ENCODE measurements around the gene FUS.
A peak's percentile ranks its signal among the peaks of the same experiment; 100 is the strongest.
"Not testable (repeated sequence)": the region's sequence is repeated elsewhere in the genome, so short reads cannot be mapped to it uniquely, and the experiment has no call there.

Gene FUS

DNA sequence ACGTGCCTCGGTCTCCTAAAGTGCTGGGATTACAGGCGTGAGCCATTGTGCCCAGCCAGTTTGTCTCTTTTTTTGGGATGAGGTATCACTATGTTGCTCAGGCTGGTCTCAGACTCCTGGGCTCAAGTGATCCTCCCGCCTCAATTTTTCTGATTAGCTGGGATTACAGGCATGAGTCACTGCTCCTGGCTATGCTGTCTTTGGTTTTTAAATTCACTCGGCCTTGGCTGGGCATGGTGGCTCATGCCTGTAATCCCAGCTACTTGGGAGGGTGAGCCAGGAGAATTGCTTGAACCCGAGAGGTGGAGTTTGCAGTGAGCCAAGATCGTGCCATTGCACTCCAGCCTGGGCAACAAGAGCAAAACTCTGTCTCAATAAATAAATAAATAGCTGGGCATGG lies 35.5 kb upstream of the FUS start:
- DNase-seq: not testable (repeated sequence)

DNA sequence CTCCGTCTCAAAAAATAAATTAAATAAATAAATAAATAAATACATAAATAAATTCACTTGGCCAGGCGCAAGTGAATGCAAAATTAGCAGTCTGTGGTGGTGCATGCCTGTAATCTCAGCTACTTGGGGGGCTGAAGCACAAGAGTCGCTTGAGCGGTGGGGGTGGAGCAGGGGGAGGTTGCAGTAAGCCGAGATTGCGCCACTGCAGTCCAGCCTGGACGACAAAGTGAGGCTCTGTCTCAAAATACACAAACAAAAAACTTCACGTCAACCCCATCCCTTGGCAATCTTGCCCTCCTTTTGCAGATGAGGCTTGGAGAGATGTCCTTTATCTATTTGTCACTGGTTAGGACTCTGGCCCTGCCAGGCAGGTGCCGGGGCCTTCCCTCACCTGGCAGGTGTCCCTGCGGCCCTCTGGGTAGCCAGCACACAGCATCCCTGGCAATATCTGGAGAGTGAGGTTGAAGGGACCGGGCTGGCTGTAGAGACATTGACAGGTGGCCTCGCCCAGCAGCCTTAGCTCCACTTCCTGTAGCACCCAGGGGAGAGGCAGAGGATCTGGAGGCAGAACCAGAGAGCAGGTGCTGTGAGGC lies 34.4 kb upstream of the FUS start:
- peak in 1 of 3 experiments; percentile 12 for DNase-seq

DNA sequence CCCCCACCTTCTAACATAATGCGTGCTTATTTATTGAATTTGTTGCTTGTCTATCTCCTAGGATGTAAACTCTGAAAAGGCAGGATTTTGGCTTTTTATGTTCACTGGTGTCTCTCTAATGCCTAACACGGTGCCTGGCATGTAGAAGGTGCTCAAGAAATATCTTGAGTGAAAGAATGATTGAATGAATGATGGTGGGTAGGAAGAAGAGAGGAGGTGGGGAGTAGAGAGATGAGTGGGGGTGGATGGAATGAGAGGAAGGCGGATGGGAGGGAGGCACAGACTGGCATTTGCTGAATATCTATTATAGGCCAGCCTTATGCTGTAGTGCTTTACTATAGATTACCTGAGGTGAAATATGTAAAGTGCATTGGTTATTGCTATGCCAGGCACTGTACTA lies 32.4 kb upstream of the FUS start:
- no peak for DNase-seq

DNA sequence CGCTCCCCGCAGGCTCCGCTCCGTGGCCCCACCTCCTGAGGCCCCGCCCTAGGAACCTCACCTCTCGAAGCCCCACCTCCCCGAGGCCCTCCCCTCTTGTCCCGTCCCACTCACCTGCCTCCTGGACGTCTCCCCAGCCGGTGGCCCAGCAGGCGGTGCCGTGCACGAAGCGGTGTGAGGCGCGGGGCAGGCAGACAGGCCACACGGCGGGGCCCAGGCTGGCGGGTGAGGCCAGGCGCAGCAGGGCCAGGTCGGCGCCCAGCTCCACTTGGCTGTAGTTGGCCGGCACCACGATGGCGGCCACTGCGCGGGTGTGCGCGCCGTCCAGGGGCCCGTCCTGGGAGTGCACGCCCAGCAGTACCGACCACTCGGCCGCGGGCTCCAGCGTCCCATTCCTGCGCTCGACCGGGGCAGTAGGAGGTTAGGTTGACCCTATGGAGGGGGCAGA lies 31.6 kb upstream of the FUS start:
- no peak for DNase-seq

DNA sequence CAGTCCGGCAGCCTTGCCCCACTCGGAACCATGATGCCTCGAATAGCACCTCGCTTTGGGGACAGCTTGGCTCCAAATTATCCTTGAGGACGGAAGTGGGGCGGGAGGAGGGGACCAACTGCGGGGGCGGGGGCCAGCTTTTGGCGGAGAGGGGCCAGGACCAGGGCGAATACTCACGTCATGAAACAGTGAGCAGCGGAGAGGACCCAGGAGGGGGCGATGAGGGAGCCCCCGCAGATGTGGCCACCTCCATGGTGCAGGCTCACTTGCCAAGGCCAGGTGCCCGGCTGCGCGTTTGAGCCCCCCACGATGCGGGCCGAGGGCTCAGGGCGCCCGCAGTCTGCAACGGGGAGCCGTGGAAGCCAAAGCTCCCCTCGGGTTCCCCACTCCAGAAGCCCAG lies 31.0 kb upstream of the FUS start:
- DNase-seq: no peak

DNA sequence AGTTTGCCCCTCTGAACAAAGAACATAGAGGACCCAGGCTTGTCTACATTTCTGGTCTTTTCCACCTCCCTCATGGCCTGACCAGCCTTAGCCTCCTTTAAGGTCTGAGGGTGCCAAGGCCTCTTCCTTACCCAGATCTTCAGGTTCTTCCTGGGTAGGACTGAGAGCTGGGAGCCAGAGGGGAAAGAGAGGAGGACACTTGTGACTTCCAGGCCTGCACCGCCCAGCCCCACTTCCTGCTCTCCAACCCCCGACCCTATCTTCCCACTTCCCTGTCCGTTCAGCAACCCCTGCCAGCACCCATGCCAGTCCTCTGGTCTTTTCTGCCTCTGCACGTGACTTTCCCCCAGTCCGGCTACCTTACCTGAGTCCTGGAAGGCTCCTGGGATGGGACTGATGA lies 30.6 kb upstream of the FUS start:
- DNase-seq: no peak

DNA sequence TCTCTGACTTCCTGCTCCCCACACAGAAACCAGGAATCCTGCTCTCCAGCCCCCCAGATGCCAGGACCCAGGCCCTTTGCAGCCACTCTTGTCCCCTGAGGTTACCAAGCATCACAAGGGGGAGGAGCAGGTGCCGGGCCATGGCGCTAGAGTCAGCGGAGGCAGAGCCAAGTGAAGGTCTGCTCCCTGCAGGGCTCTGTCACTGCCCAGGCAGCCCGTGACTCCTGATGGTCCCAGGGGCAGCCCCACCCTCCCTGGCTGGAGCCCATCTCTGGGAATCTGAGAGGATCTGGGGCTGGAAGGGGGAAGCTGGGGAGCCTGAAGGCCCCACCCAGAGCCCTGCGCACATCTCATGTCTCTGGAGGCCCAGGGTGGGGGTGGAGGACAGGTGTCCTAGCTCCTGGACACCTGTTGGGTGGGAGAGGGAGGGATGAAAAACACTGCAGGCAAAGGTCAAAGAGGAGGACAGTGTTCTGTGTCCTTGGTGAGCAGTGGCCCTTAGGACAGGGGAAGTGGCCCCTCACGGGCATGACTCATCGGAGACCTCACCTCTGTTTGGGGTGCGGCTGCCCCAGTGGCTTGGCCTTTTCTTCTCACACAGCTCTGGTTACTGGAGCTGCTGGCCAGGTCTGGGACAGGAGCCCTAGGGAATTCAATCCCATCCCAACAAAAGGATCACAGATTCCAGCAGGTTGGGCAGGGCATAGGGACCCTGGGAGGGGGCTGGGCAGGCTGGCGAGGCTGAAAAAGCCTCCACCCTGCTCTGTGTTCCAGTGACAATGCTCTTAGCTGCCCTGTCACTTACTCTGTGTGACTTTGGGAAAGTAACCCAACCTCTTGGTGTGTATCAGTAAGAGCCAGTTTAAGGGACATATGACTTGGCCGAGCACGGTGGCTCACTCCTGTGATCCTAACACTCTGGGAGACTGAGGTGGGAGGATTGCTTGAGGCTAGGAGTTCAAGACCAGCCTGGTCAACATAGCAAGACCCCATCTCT lies 29.7 kb upstream of the FUS start, which contains the start of gene PRSS36:
TSS of gene PRSS36 (minus strand) at position 173 of the 997 bp plus-strand sequence. CDS start at position 142, 31 bp downstream.
- no peak for DNase-seq

DNA sequence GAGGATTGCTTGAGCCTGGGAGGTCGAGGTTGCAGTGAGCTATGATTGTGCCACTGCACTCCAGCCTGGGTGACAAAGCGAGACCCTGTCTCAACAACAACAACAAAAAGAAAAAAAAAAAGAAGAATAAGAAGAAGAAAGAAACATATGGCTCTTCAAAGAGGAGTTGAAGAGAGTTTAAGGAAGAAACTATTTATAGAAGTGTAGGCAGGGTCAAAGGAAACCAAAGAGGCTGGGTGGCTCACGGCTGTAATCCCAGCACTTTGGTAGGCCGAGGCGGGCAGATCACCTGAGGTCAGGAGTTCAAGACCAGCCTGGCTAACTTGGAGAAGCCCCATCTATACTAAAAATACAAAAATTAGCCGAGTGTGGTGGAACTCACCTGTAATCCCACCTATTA lies 29.0 kb upstream of the FUS start:
- DNase-seq: not testable (repeated sequence)

DNA sequence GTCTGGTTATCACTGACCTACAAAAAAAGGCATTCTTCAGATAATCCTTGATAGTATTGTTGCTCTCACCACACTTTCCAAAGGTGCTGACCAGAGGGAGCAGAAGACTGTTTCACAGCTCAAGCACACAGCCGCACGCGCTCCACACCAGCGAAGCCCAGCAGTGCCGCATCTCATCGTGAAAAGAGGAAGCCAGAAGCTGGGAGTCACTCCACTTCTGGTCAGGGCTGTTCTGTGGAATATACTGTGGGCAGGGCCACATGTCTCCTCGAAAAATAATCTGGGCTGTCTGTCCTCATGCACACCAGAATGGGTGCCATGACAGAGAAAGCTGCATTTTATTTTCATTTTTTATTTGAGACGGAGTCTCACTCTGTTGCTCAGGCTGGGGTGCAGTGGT lies 22.8 kb upstream of the FUS start:
- DNase-seq: peak in 1 of 3 experiments; percentile 9

DNA sequence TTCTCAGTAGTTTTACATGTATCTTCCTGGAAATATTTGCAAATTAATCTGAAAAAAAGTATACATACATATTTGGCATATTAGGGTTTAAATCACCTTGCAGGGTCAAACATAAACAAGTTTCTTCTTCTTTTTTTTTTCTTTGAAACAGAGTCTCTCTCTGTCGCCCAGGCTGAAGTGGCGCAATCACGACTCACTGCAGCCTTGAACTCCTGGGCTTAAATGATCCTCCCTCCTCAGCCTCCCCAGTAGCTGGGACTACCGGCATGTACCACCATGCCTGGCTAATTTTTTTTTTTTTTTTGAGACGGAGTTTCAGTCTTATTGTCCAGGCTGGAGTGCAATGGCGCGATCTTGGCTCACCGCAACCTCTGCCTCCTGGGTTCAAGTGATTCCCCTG lies 12.6 kb upstream of the FUS start:
- no peak for DNase-seq

DNA sequence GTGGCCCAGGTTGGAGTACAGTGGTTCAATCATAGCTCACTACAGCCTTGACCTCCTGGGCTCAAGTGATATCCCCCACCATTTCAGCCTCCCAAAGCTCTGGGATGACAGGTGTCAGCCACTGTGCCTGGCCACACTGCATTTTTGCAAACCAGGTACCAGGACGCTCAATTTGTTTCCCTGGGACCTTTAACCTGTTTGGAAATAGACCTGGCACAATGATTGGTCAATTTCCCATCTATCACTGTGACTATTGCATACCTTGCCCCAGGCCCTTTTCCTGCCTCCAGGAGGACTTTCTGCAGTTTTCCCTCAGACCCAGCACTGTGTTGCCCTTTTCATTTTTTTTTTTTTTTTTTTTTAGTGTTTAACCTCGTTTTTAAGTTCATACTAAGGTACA lies 11.1 kb upstream of the FUS start:
- DNase-seq: no peak

DNA sequence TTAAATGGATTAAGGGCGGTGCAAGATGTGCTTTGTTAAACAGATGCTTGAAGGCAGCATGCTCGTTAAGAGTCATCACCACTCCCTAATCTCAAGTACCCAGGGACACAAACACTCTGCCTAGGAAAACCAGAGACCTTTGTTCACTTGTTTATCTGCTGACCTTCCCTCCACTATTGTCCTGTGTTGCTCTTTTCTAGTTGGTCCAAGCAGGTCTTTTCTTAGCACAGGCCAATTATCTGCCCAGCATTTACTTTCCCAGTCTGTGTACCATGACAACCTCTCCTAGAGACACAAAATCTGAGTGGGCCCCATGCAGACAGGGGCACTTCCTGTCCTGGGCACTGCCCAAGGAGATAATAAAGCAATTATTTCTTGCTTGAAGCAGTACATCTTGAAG lies 9.9 kb upstream of the FUS start:
- peak in 2 of 3 experiments; percentile 54 to 87 for DNase-seq

DNA sequence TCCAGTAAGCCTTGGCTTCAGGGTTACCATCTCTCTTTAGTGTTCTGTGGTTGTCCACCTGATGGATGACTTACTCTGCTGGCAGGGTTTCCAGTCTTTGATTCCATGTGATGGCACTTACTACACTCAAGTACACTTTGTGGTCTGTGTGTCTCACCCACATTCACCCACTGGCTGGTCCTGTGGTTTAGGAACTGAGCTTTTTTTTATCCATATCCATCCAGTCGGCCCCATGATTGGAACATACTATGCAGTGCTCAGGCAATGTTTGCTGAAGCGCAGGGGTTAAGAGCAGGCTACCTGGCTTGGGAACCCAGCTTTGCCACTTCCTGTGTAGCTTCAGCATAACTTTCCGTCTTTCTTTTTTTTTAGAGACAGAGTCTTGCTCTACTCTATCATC lies 2.8 kb upstream of the FUS start:
- DNase-seq: peak in 1 of 3 experiments; percentile 79

DNA sequence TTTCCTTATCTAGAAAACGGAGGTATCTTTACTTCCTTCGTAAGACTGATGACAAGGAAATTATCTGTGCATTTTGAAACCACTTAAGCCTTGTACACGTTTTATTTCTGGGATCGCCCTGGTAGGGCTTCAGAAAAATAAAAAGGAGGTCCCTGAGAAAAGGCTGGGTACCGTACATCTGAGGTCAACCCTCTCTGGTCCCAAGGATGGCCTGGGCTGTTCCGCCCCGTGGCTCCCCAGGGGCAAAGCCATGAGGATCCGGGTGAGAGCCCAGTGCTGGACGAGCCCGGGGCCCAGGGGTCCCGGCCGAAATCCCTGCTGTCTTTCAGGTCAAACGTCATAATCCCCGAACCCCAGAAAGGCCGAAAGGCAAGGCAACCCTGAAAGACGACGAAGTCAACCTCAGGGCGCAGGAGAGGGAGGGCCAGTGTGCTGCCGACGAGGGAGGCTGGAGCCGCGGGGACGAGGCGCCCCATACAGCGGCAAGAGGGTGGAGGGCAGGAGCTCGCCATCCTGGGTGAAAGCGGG lies 656 bp upstream of the FUS start:
- peak in 1 of 3 experiments; percentile 43 for DNase-seq

DNA sequence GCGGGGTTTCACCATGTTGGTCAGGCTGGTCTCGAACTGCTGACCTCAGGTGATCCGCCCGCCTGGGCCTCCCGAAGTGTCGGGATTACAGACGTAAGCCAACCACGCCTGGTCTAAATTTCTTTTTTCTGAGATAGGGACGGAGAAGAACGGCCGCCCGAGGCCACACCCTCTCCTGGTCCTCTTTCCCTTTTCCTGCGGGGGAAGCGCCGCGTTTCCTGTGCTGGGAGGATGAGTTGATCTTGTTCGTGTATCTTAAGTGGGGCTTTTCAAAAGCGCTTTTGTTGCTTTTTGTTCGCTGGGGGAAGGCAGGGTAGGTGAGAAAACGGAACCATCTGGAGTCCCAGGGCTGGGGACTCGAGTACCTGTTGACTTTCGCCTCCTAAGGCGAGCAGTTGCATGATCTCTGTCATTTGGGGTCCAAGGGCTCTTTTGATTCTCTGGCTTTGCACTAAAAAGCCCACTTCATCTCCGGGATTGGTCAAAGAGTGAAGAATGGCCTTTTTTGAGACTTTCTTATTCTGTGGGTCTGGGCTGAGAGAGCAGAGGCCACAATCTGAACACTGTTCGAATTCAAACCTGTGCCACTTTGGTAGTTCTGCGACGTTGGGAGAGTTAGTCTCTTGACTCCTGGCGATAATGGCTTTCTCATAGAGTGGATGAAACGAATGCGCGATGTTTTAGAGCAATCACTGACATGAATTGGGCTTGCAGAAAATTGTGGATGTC lies 1.3 kb downstream of the FUS start:
- peak in 1 of 3 experiments; percentile 56 for DNase-seq

DNA sequence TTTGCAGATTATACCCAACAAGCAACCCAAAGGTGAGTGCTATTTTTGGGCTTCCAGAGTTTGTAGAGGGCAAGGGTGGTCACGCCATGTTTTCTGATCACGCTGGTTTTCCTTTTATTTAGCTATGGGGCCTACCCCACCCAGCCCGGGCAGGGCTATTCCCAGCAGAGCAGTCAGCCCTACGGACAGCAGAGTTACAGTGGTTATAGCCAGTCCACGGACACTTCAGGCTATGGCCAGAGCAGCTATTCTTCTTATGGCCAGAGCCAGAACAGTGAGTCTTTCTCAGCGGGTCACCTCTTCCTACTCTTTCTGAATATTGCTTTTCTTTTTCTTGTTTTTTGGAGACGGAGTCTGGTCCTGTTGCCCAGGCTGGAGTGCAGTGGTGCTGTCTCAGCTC lies 2.5 kb downstream of the FUS start:
- no peak for DNase-seq

DNA sequence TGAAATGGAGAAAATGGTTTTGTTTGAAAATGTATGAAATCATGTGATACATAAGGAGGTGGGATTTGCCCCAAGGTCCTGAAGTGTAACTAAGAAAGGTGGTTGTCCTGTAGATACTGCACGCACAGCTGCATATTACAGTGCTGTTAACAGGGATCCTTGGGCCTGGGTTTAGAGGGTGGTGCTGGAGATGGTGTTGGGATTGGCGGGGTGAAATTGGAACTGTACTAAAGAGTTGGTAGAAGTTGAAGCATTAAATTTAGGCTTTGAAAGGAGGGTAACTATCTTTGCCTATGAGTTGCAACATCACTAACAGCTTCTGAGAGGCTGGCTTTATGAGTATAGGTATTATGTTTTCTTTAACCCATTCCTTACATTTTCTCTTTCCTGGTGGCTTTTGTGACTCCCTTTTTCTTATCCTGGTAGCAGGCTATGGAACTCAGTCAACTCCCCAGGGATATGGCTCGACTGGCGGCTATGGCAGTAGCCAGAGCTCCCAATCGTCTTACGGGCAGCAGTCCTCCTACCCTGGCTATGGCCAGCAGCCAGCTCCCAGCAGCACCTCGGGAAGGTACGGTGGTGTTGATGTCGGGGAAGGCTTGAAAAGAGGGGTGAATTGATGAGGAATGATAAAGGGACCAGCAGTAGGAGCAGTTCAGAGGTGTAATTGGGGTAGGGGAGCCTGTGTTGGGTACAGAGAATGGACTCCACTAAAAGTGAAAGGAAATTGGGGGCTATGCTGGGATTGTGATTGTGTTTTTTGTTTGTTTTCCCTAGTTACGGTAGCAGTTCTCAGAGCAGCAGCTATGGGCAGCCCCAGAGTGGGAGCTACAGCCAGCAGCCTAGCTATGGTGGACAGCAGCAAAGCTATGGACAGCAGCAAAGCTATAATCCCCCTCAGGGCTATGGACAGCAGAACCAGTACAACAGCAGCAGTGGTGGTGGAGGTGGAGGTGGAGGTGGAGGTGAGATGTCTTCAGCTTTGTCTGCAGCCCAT lies 3.8 kb downstream of the FUS start:
- no peak for DNase-seq

DNA sequence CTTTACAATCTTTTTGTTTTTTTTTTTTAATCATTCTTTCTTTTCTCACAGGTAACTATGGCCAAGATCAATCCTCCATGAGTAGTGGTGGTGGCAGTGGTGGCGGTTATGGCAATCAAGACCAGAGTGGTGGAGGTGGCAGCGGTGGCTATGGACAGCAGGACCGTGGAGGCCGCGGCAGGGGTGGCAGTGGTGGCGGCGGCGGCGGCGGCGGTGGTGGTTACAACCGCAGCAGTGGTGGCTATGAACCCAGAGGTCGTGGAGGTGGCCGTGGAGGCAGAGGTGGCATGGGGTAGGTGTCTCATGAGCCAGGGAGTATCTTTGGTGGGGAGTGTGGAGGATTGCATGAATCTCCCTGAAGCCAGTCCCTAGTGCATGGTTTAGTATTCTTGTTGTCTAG lies 4.9 kb downstream of the FUS start:
- DNase-seq: no peak

DNA sequence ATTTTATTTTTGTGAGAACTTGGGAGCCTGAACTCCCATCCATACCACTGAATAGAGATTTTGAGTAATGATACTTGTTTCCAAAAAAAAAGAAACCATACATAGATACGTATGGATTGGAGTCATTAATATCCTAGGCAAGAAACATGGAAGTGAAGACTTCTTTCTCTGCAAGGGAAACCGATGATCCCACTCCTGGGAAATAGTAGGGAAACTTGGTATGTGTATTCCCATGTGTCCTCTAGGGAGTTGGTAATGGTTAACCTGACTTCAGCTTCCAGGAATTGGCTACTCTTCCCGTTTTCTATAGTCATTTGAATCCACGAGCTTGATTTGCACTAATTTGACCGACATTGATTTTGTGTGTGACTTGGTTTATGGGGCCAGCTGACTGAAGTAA lies 5.4 kb downstream of the FUS start:
- no peak for DNase-seq

DNA sequence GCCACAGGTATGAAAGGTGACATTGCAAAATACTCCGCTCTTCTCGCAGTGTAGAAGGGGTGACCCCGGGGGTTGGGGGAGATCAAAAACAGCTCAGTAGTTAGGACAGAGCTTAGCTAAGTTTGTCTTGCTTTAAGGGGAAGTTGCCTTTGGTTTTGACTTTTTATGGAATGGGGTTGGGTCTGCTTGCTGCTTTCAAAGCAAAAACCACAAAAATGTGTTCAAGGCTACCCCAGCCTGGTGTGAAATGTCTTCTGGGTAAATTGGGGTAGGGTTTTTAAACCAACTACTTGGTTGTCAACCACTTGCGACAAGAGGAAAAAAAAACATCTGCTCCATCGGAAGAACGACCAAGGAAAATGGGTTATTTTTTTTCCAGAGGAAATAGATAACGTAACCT lies 6.2 kb downstream of the FUS start:
- no peak for DNase-seq

DNA sequence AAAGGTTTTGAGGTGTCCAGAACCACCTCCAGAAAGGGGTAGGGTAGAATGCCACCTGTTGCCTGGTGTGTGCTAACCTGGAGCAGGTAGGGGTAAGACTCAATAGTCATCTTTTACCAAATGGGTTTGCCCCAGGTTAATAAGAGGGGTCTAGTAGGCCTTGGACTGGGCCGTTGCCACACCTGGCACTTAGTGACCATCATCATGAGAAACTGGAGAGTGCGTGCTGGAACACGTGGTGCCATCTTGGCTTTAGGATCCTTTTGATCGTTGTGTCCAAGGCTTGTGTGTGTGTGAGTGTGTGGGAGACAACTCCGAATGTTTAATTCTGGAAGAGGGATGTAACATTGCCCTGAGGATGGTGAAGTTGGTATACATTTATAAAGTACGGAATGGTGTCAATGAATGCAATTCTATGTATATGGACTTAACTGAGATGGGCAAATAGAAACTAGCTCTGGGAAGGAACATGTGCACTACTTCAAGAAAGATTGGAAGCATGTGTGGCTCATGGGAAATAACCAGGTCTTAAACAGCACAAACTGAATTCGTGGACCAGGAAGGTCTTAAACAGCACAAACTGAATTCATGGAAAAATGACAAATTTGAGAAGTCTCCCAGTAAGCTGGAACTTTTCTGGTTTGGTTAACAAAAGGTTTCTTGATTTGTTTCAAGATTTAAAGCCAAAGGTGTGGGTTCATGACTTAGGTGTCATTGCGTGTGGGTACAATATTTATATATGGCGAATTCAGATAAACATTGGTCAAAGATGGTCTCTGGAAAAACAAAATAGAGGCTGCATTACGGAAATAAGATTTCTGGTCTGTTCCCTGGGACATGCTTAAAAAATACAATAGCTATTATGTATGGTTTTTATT lies 7.2 kb downstream of the FUS start:
- no peak for DNase-seq

Measured in NCI-H1417 (cell line).